IPS-NIHi11 (cell line): ENCODE measurements around the gene TBL2.
A peak's percentile ranks its signal among the peaks of the same experiment; 100 is the strongest.
"Not testable (repeated sequence)": the region's sequence is repeated elsewhere in the genome, so short reads cannot be mapped to it uniquely, and the experiment has no call there.

Experiments
- DNase-seq: peaks from one replicate; pipeline ENCODE4 v3.0.0; 2012; ENCODE audit warnings: mixed read lengths, low spot score

The TBL2 gene

DNA sequence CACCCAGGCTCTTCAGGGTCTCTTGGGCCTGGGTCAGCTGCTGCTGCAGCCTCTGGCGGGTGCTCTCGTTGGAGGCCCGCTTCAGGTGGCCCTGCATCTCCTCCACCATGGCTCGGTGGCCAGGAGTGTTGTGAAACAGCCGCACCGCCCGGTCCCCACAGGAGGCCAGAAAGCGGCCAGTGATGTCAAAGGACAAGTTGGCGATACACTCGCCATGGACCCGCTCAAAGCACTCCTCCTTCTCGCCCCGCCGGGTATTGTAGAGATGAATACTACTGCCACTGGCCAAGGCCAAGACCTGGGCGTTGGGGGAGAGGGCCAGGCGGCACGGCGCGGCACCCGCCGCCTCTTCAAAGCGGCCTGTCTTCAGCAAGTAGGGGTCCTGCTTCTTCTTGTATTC is 7.9 kb downstream of the TBL2 start:
- no peak for DNase-seq

DNA sequence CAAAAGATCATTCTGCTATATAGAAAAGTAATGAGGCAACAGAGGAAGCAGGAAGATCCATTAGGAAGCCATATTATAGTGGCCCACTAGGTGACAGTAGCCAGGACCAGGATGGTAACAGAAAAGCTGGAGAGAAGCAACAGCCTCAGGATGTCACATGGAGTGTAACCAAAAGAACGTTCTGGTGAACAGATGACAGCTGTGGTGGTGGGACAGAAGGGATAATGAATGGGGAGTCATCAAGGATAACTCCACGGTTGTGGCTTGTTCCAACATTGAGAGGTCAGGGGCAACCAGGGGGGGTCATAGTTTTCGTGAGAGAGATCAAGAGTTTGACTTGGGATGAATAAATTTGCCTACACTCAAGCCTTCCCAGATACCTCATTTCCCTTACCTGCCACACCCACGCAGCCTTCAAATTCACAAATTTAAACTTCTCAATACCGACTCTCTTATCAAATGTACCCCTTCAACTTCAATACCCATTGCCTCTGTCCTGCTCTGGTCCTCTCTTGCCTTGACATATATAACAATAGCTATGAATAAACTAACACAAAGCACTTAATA is 9.3 kb downstream of the TBL2 start:
- no peak for DNase-seq

DNA sequence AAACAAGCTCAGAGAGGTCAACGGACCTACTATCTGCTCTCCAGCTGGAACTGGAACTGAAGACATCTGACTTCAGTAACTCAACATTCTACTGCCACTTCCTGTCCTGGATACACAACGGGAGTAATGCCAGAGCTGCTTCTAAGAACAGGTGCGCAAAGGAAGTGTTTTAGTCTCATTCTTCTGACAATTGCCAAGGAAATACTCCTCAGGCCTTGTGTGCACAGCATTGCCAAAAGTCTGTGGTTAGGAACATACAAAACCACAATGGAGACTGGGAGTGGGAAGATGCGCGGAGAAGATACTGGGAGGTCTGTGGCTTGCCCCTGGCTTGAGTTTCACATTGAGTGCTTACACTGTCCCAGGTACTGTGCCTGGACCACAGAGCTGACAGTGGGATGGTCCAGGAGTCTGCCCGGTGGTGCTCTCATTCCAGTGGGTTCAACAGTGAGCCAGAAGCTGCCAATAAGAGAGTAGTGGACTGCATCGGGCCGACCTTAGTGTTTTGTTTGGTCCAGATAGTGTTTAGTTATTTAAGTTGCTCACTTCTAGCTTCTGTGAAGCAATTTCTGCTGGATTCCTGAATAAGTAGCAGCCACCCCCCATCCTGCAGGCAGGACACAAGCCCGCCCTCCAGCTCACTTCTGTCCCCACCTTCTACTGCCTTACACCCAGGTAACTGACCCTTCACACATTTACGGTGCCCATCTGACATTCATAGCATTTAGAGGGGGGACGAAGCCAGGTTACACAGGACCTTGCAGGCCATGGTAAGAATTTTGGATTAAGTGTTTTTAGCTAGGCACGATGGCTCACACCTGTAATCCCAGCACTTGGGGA is 10.3 kb downstream of the TBL2 start:
- no peak for DNase-seq

DNA sequence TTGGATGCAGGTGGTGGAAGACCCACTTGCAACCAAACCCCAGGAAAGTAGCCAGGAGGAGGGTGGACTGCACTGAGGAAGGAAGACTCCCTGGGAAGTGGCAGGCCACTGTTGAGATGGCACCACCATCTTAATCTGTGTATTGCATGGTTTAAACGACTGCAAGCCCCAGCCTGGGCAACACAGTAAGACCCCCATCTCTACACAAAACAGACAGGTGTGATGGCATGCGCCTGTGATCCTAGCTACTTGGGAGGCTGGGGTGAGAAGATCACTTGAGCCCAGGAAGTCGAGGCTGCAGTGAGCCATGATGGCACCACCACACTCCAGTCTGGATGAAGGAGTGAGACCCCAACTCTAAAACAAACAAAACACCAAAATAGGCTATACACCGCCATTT is 11.2 kb downstream of the TBL2 start:
- no peak for DNase-seq

DNA sequence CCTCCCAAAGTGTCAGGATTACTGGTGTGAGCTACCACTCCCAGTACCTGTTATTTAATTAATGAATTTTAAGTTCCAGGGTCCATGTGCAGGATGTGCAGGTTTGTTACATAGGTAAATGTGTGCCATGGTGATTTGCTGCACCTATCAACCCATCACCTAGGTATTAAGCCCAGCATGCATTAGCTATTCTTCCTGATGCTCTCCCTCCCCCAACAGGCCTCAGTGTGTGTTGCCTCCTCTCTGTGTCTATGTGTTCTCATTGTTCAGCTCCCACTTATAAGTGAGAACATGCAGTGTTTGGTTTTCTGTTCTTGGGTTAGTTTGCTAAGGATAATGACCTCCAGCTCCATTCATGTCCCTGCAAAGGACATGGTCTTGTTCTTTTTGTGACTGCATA is 11.9 kb downstream of the TBL2 start:
- not testable (repeated sequence) for DNase-seq

DNA sequence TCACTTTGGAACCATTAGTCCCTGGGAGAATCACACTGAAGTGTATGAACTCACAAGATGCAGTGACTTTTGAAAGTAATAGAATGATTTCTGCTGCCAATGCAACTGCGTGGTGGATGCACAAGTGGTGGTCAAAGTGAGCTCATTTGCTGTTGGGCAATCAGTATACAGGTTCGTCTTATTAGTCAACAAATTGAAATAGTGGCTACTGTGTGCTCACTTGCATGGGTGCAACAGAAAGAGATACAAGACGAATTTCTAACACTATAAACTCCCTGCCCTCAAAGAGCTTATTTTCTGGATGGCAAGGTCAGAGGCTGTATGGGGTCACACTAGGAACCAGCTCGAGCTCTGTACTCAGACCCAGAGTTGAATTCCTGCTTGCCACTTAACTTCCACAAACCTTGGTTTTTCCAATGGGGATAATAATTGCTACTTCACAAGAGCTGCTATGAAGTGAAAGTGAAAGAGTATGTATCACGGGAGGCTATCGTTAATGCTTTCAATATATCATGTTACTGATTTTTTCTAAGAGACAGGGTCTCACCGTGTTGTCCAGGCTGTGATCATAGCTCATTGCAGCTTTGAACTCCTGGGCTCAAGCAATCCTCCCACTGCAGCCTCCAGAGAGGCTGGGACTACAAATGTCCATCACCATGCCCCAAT is 12.6 kb downstream of the TBL2 start:
- no peak for DNase-seq

DNA sequence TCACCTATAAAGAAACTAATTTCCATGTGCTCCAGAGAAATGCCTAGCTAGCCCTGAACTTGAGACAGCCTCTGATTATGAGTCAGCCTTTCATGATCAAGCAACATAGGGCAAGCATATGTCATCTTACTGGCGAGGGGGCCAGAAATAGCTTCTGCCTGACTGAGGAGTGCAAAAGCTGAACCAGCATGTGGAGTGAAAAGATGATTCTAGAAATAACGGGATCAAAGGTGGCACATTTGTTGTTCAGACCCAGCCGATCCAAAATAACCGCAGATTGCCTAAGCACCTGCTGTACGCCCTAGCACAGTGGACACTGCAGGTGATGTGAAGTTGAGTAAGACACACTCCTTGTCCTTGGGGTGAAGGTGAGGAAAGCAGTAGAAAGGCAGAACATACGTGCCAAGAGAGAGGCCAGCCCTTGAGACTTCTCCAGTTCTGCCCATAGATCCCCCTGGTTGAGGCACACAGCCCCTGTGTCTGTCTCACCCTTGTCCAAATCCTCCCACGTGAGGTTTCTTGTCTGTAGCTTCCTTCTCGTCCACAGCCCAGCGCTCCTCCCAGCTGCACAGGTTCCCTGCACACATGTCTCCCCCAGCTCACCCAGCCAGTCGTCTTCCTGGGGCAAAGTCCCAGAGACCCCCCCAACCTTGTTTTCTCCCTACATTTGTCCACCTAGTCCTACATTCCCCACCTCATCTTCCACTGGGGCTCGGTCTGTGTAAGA is 18.1 kb downstream of the TBL2 start:
- no peak for DNase-seq

DNA sequence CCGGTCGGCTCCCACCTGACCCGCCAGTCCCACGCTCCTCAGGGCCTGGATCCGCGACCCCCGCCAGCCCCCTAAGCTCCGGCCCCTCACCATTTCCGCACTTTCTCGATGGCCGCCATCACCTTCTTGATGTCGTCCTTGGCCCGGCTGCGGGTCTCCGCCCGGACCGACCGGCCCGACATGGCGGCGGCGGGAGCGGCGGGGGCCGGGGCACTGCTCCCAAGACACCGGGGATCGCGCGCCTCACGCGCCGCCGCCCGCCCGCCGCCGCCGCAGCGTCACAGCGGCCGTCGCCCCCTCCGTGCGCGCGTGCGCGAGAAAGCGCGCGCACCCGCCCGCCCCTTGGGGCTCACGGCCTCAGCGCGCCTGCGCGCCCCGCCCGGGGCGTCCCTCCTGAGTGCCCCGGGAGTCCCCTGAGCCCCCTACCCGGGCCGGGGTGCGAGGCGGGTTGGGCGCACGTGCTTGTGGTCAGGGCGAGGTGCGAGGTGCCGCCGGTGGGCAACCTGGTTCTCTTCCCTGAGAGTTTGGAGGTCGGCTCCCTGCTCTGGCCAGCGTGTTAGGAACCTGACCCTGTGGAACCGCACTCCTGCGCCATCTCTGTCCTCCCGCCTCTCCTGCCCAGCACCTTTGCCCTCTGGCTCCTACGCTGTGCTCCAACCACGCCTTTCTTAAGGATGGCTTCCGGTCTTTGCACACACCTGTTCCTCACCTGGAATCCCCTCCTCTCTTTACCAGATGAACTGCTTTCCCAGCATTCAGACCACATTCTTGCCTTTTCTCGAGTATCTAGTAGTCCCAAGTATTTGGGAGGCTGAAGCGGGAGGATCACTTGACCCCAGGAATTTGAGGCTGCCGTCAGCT is 20.8 kb downstream of the TBL2 start, which contains the start of gene BCL7B:
TSS of gene BCL7B (minus strand) at position 294 of the 861 bp plus-strand sequence. CDS start at position 182, 112 bp downstream.
- DNase-seq, result peak; percentile 98

- peak; percentile 99 for DNase-seq
These were observed 21.3 kb downstream of the TBL2 start for GRCh38 chr7:73557108-73557396.

- no peak for DNase-seq
These were observed 21.9 kb downstream of the TBL2 start for GRCh38 chr7:73556208-73557107.

- DNase-seq, result no peak
These were observed 22.9 kb downstream of the TBL2 start for GRCh38 chr7:73555411-73555982.

DNA sequence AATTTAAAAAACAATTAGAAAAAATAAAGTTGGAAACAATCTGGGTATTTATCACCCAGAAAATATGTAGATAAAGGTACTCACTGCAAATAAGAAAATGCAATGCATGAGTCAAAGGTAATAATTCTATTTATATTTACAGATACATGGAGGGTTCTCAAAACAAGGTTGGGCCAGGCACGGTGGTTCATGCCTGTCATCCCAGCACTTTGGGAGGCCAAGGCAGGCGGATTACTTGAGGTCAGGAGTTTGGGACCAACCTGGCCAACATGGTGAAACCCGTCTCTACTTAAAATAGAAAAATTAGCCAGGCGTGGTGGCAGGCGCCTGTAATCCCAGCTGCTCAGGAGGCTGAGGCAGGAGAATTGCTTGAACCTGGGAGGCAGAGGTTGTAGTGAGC is 28.3 kb downstream of the TBL2 start:
- DNase-seq, result not testable (repeated sequence)

GRCh38 chr7:73549176-73549575 is 29.2 kb downstream of the TBL2 start:
- no peak for DNase-seq

DNA sequence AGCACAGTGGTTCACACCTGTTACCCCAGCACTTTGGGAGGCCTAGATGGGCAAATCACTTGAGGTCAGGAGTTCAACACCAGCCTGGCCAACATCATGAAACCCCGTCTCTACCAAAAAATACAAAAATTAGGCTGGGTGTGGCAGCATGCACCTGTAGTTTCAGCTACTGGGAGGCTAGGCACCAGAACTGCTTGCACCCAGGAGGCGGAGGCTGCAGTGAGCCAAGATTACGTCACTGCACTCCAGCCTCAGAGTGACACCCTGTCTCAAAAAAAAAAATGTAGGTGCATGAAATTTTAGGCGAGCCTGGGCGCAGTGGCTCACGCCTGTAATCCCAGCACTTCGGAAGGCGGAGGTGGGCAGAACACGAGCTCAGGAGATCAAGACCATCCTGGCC is 30.5 kb downstream of the TBL2 start:
- no peak for DNase-seq

GRCh38 chr7:73544678-73545077 is 33.7 kb downstream of the TBL2 start:
- DNase-seq, result no peak

- DNase-seq, result no peak
These were observed 36.7 kb downstream of the TBL2 start for GRCh38 chr7:73541722-73542121.

GRCh38 chr7:73539709-73540108 is 38.7 kb downstream of the TBL2 start:
- no peak for DNase-seq

DNA sequence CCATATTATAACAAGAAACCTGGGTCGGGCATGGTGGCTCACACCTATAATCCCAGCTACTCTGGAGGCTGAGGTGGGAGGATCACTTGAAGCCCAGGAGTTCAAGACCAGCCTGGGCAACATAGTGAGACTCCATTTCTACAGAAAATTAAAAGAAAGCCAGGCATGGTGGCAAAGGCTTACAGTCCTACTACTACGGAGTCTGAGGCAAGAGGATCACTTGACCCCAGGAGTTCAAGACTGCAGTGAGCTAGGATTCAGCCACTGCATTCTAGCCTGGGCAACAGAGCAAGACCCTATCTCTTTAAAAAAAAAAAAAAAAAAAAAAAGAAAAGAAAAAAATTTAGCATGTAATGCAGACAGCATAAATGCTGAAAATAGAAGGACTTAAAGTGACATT is 39.9 kb downstream of the TBL2 start:
- DNase-seq, result not testable (repeated sequence)

DNA sequence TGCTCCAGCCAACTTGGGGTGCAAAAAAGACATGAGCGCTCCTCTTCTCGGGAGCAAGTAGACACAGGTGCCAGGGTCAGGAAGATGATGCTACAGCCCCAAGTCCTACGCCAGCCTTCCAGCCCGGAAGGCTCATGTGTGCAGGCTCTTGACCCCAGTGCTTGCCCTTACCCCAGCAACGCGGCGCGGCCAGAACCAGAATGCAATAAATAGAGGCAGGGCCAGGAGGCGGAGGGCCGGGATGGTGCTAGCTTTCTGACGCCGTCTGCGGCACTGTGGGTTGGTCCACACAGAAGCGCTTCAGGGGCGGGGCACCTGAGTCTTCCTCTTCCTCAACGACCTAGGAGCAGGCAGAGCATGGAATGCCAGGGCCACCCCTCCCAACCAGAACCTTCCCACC is 41.3 kb downstream of the TBL2 start:
- no peak for DNase-seq

DNA sequence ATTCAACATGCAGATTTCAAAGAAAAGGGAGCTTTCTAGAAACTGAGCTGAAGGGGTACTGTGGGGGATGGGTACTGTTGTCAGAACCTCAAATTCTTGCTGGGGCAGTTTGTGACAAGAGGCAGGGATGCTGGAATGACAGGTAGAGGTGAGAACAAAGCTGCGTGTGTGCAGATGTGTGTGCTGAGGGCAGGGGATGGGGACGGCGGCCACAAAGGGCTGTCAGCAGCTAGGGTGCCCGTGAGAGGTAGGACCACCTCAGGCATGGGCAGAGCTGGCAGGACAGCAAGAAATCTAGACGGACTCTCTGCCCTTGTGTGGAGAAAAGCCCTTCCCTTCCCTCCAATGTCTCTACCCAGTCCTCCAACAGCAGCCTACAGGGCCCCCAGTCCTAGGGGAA is 41.9 kb downstream of the TBL2 start:
- DNase-seq, result no peak
